Esophagus muscularis mucosa (tissue), 4 donors: ENCODE data around the gene RHO.

Experiments used
- EP300 ChIP-seq: sonication (generic); formaldehyde crosslinking; IDR thresholded peaks from one replicate; pipeline ENCODE4 v1.6.1; 2017; ENCODE audit warnings: antibody characterized with exemption
- POLR2A ChIP-seq: fragments of 450-650 bp; IDR thresholded peaks from one replicate; pipeline ENCODE4 v1.6.1; 2017; ENCODE audit warnings: antibody characterized with exemption, moderate library complexity, mild to moderate bottlenecking, low read depth
- POLR2AphosphoS5 ChIP-seq, 2 donors: sonication (generic); formaldehyde crosslinking; IDR thresholded peaks; one replicate each; pipeline ENCODE4 v1.6.1; 2017; ENCODE audit warnings: antibody characterized with exemption in 2 of 2
- TF ChIP-seq, protein P1 (sequence below), 3 experiments: fragments of 200-600 bp in 2 of 3; fragments of 450-650 bp in 1 of 3; sonication (generic) in 2 of 3; IDR thresholded peaks; one replicate each; pipeline ENCODE4 v1.5.1; 2017 to 2019; ENCODE audit warnings: antibody characterized with exemption in 3 of 3, mild to moderate bottlenecking in 2 of 3, moderate library complexity in 1 of 3

- TF ChIP-seq, protein P1, sequence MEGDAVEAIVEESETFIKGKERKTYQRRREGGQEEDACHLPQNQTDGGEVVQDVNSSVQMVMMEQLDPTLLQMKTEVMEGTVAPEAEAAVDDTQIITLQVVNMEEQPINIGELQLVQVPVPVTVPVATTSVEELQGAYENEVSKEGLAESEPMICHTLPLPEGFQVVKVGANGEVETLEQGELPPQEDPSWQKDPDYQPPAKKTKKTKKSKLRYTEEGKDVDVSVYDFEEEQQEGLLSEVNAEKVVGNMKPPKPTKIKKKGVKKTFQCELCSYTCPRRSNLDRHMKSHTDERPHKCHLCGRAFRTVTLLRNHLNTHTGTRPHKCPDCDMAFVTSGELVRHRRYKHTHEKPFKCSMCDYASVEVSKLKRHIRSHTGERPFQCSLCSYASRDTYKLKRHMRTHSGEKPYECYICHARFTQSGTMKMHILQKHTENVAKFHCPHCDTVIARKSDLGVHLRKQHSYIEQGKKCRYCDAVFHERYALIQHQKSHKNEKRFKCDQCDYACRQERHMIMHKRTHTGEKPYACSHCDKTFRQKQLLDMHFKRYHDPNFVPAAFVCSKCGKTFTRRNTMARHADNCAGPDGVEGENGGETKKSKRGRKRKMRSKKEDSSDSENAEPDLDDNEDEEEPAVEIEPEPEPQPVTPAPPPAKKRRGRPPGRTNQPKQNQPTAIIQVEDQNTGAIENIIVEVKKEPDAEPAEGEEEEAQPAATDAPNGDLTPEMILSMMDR (IDR thresholded peaks at IDR 0.05): no peak
- TF ChIP-seq POLR2A: no peak
- TF ChIP-seq EP300: no peak
- TF ChIP-seq POLR2AphosphoS5 (IDR thresholded peaks at IDR 0.05): no peak
Measured at GRCh38 chr3:129558772-129559564, 30.5 kb downstream of the RHO start.
